Caco-2 (cell line): Measurements from ENCODE around the gene SPG21. TPM values are rescaled to one million over a fixed set of nuclear protein-coding genes. Genes with fewer than 3 reads are reported as not detected.

Experiments used
- BruUV-seq: library from RNA; stranded (reverse); fragments of 400-500 nt; replicated peaks from 2 replicates; lab custom pipeline; 2021; lab: Mats Ljungman, UMichigan
- CTCF ChIA-PET: fragments of 300-600 bp; sonication (Branson Sonifier 250); formaldehyde crosslinking; loops from one replicate; lab custom pipeline; 2022; ENCODE audit warnings: antibody characterized with exemption; lab: Charles Lee
- POLR2A ChIA-PET: fragments of 300-600 bp; sonication (Branson Sonifier 250); formaldehyde crosslinking; loops from one replicate; lab custom pipeline; 2022; ENCODE audit warnings: antibody characterized with exemption; lab: Charles Lee
- DNase-seq, 2 experiments: peaks; one replicate each; pipeline versions ENCODE4 v3.0.0 to v3.0.0-alpha.2; 2020 to 2022
- H3K27me3 ChIP-seq: replicated peaks from 2 replicates; pipeline ENCODE4 v1.6.0; 2011; ENCODE audit warnings: low read length; ENCODE audit not compliant: control insufficient read depth, insufficient read depth
- H3K36me3 ChIP-seq: 2 replicates; pipeline ENCODE4 v1.5.1; 2011; ENCODE audit warnings: low read length; ENCODE audit not compliant: control insufficient read depth, insufficient read depth
- H3K4me1 ChIP-seq: fragments of 250-450 bp; sonication (Bioruptor Pico); 2 replicates; pipeline ENCODE4 v1.5.1; 2020; ENCODE audit warnings: mild to moderate bottlenecking
- H3K4me3 ChIP-seq: 2 replicates; pipeline ENCODE4 v1.5.1; 2011; ENCODE audit warnings: low read depth, mild to moderate bottlenecking, control low read depth, low read length
- H3K9me3 ChIP-seq: fragments of 250-450 bp; sonication (Bioruptor Pico); 2 replicates; pipeline ENCODE4 v1.5.1; 2020; ENCODE audit warnings: mild to moderate bottlenecking, moderate library complexity
- H3K27ac Mint-ChIP-seq: one replicate; pipeline ENCODE4 v1.8.0; 2022; ENCODE audit warnings: mixed read lengths; ENCODE audit not compliant: unreplicated experiment
- H3K27me3 Mint-ChIP-seq: one replicate; pipeline ENCODE4 v1.8.0; 2022; ENCODE audit warnings: mixed read lengths; ENCODE audit not compliant: insufficient read depth, unreplicated experiment
- H3K36me3 Mint-ChIP-seq: one replicate; pipeline ENCODE4 v1.8.0; 2022; ENCODE audit warnings: mild to moderate bottlenecking, mixed read lengths; ENCODE audit not compliant: insufficient read depth, unreplicated experiment
- H3K4me1 Mint-ChIP-seq: one replicate; pipeline ENCODE4 v1.8.0; 2022; ENCODE audit warnings: low read depth, mixed read lengths; ENCODE audit not compliant: unreplicated experiment
- H3K4me3 Mint-ChIP-seq: one replicate; pipeline ENCODE4 v1.8.0; 2022; ENCODE audit warnings: mild to moderate bottlenecking, moderate library complexity, mixed read lengths; ENCODE audit not compliant: unreplicated experiment
- H3K9me3 Mint-ChIP-seq: one replicate; pipeline ENCODE4 v1.8.0; 2022; ENCODE audit warnings: mixed read lengths; ENCODE audit not compliant: unreplicated experiment
- intact Hi-C: fragments of 100-400 bp; cut with micrococcal nuclease; formaldehyde crosslinking; loops from one replicate; pipeline ENCODE4 v1.10.0; 2022; ENCODE audit not compliant: unreplicated experiment
- total RNA-seq: library from RNA; stranded (reverse); gene quantifications from 2 replicates; pipeline ENCODE4 v1.2.3, GENCODE V29; 2022
- TF ChIP-seq, protein P1 (sequence below), 2 experiments: fragments of 200-600 bp in 1 of 2; IDR thresholded peaks; 1 replicate in 1 of 2; 2 replicates in 1 of 2; pipeline versions ENCODE4 v1.5.1 to v1.8.0; 2011 to 2022; ENCODE audit warnings: antibody characterized with exemption in 1 of 2, control low read depth in 1 of 2, inconsistent platforms in 1 of 2, low read depth in 1 of 2, low read length in 1 of 2, mild to moderate bottlenecking in 1 of 2, moderate library complexity in 1 of 2; ENCODE audit not compliant: insufficient read depth in 1 of 2, severe bottlenecking in 1 of 2, unreplicated experiment in 1 of 2

Gene SPG21
- total RNA-seq, 1 experiment from 2014 or later: 72.9 TPM

DNA sequence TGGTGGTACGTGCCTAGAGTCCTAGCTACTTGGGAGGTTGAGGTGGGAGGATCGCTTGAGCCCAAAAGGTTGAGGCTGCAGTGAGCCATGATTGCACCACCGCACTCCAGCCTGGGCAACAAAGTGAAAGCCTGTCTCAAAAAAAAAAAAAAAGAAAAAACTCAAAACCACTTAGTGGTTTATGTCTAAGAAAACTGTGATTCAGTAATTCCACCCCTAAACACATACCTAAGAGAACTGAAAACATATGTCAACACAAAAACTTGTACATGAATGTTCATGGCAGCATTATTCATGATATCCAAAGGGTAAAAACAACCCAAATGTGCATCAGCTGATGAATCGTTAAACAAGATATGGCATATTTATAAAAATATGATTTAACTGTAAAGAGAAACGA is 14.3 kb downstream of the SPG21 start:
- no peaks in the 10 kb centered on the region for H3K4me1 Mint-ChIP-seq
- H3K9me3 Mint-ChIP-seq: no peaks in the 10 kb centered on the region
- ChIA-PET POLR2A (interaction anchor here (0.6 kb wide), 1 partner anchor 1174 kb away, joined by 3 read pairs; no protein-coding TSS in a partner anchor), CTCF (no interaction called here)
- no peak overlapping the region for H3K4me3 Mint-ChIP-seq
- no peak overlapping the region for H3K4me3 ChIP-seq
- no TSS peak for BruUV-seq
- no peaks in the 10 kb centered on the region for H3K27me3 ChIP-seq
- H3K9me3 ChIP-seq: no peaks in the 10 kb centered on the region
- TF ChIP-seq, protein P1, sequence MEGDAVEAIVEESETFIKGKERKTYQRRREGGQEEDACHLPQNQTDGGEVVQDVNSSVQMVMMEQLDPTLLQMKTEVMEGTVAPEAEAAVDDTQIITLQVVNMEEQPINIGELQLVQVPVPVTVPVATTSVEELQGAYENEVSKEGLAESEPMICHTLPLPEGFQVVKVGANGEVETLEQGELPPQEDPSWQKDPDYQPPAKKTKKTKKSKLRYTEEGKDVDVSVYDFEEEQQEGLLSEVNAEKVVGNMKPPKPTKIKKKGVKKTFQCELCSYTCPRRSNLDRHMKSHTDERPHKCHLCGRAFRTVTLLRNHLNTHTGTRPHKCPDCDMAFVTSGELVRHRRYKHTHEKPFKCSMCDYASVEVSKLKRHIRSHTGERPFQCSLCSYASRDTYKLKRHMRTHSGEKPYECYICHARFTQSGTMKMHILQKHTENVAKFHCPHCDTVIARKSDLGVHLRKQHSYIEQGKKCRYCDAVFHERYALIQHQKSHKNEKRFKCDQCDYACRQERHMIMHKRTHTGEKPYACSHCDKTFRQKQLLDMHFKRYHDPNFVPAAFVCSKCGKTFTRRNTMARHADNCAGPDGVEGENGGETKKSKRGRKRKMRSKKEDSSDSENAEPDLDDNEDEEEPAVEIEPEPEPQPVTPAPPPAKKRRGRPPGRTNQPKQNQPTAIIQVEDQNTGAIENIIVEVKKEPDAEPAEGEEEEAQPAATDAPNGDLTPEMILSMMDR (IDR thresholded peaks at IDR 0.05; ENCODE audit: insufficient read depth in 1 of 2, low read depth in 1 of 2, low read length in 1 of 2, severe bottlenecking in 1 of 2, unreplicated experiment in 1 of 2): no peak
- peaks cover 47% of the 10 kb centered on the region for H3K36me3 Mint-ChIP-seq
- no peaks in the 10 kb centered on the region for H3K27me3 Mint-ChIP-seq
- DNase-seq: no peak
- no peak overlapping the region for H3K27ac Mint-ChIP-seq
- H3K4me1 ChIP-seq: no peaks in the 10 kb centered on the region
- no peaks in the 10 kb centered on the region for H3K36me3 ChIP-seq
- intact Hi-C loops: no loop called here

DNA sequence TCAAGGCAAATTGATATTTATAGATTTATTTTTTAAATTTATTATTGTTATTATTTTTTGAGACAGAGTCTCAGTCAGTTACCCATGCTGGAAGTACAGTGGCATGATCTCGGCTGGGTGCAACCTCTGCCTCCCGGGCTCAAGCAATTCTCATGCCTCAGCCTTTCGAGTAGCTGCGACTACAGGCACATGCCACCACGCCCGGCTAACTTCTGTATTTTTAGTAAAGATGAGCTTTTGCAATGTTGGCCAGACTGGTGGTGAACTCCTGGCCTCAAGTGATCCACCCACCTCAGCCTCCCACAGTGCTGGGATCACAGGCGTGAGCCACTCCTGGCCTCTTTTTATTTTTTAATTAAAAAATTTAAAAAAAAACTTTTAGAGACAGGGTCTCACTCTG is 19.0 kb downstream of the SPG21 start:
- Histone ChIP-seq H3K4me1 (no peaks in the 10 kb centered on the region), H3K4me3 (no peak overlapping the region), H3K27me3 (no peaks in the 10 kb centered on the region), H3K9me3 (no peaks in the 10 kb centered on the region), H3K36me3 (no peaks in the 10 kb centered on the region)
- Mint-ChIP-seq H3K9me3 (no peaks in the 10 kb centered on the region), H3K4me1 (no peaks in the 10 kb centered on the region), H3K36me3 (peaks cover 34% of the 10 kb centered on the region), H3K27ac (no peak overlapping the region), H3K27me3 (no peaks in the 10 kb centered on the region), H3K4me3 (no peak overlapping the region)
- POLR2A ChIA-PET: no interaction called here
- CTCF ChIA-PET: no interaction called here
- TF ChIP-seq, protein P1 (IDR thresholded peaks at IDR 0.05; ENCODE audit: insufficient read depth in 1 of 2, low read depth in 1 of 2, low read length in 1 of 2, severe bottlenecking in 1 of 2, unreplicated experiment in 1 of 2): no peak
- DNase-seq: no peak
- BruUV-seq: no TSS peak
- intact Hi-C loops: no loop called here

DNA sequence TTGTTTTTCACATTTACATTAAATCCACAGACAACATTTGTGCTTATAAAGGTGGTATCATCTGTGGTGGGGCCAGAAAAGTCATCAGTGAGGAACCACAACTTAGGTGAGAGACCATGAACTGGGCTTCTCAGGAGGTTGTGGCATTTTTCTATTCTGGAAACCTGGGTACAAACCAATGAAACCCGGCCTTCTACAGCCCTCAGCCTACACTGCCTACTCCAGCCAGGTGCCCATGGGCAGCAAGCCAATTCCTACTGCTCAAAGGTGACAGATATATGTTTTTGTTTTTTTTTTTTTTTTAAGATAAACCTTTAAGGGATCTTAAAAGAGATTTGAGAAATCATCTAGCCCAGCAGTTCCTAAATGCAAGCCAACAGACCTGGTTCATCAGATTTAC is 20.3 kb downstream of the SPG21 start:
- H3K36me3 Mint-ChIP-seq: peaks cover 45% of the 10 kb centered on the region
- no peaks in the 10 kb centered on the region for H3K36me3 ChIP-seq
- intact Hi-C loops: no loop called here

More for the DNA sequence above, 20.3 kb downstream of the SPG21 start:
- DNase-seq: no peak
- no TSS peak for BruUV-seq
- Histone ChIP-seq H3K4me1 (no peaks in the 10 kb centered on the region), H3K4me3 (no peak overlapping the region), H3K9me3 (no peaks in the 10 kb centered on the region), H3K27me3 (no peaks in the 10 kb centered on the region)
- H3K9me3 Mint-ChIP-seq: no peaks in the 10 kb centered on the region
- CTCF ChIA-PET: no interaction called here
- no peaks in the 10 kb centered on the region for H3K4me1 Mint-ChIP-seq
- H3K27ac Mint-ChIP-seq: no peak overlapping the region
- TF ChIP-seq, protein P1 (IDR thresholded peaks at IDR 0.05; ENCODE audit: insufficient read depth in 1 of 2, low read depth in 1 of 2, low read length in 1 of 2, severe bottlenecking in 1 of 2, unreplicated experiment in 1 of 2): no peak
- POLR2A ChIA-PET: interaction anchor here (0.7 kb wide), 1 partner anchor 53 kb away, joined by 5 read pairs; no protein-coding TSS in a partner anchor
- no peaks in the 10 kb centered on the region for H3K27me3 Mint-ChIP-seq
- H3K4me3 Mint-ChIP-seq: no peak overlapping the region
